HEK293 (cell line): ENCODE measurements around the gene DDO.

Experiments used
- CTCF ChIA-PET: fragments of 350-600 bp; formaldehyde crosslinking; extraction: SDS; loops from one replicate; lab custom pipeline; 2021; ENCODE audit warnings: antibody characterized with exemption; lab: Yijun Ruan, JAX
- POLR2A ChIA-PET: fragments of 300-600 bp; formaldehyde crosslinking; extraction: SDS; loops from one replicate; lab custom pipeline; 2020; ENCODE audit warnings: antibody characterized with exemption, inconsistent platforms; lab: Yijun Ruan, JAX
- H3K27ac ChIP-seq: fragments of 200-500 bp; sonication (Bioruptor generic); 2 replicates; pipeline ENCODE4 v1.5.1; 2014; ENCODE audit warnings: low read depth, low read length, control low read depth, inconsistent platforms; ENCODE audit errors: extremely low read depth
- H3K36me3 ChIP-seq, 2 experiments: fragments of 200-500 bp in 1 of 2; sonication (Bioruptor generic) in 1 of 2; 1 replicate in 1 of 2; 2 replicates in 1 of 2; pipeline ENCODE4 v1.5.1; 2014 to 2017; ENCODE audit warnings: inconsistent platforms in 2 of 2, low read length in 2 of 2; ENCODE audit not compliant: control insufficient read depth in 2 of 2, insufficient read depth in 1 of 2
- H3K4me1 ChIP-seq: fragments of 200-500 bp; sonication (Bioruptor generic); 2 replicates; pipeline ENCODE4 v1.5.1; 2014; ENCODE audit warnings: mild to moderate bottlenecking, low read length, inconsistent platforms; ENCODE audit not compliant: control insufficient read depth, insufficient read depth
- H3K4me3 ChIP-seq: 2 replicates; pipeline ENCODE4 v1.5.1; 2011; ENCODE audit warnings: low read depth, mild to moderate bottlenecking, control low read depth, low read length, moderate library complexity
- H3K9me3 ChIP-seq: fragments of 200-500 bp; sonication (Bioruptor generic); 2 replicates; pipeline ENCODE4 v1.5.1; 2014; ENCODE audit warnings: low read depth, low read length, inconsistent platforms; ENCODE audit not compliant: control insufficient read depth, insufficient read depth
- GLI2 ChIP-seq: fragments of 450-650 bp; formaldehyde crosslinking; IDR thresholded peaks from 2 replicates; pipeline ENCODE4; 2017; ENCODE audit warnings: missing biosample characterization, missing genetic modification characterization, low read depth, borderline replicate concordance
- KLF8 ChIP-seq: fragments of 450-650 bp; formaldehyde crosslinking; IDR thresholded peaks from 2 replicates; pipeline ENCODE4 v1.5.1; 2016; ENCODE audit warnings: missing biosample characterization, missing genetic modification characterization
- PRDM6 ChIP-seq: fragments of 450-650 bp; formaldehyde crosslinking; IDR thresholded peaks from 2 replicates; pipeline ENCODE4 v1.5.1; 2017; ENCODE audit warnings: missing biosample characterization, missing genetic modification characterization
- WT1 ChIP-seq: fragments of 450-650 bp; formaldehyde crosslinking; IDR thresholded peaks from 2 replicates; pipeline ENCODE4 v1.5.1; 2016; ENCODE audit warnings: missing biosample characterization, missing genetic modification characterization
- ZBTB10 ChIP-seq: fragments of 450-650 bp; formaldehyde crosslinking; IDR thresholded peaks from 2 replicates; pipeline ENCODE4 v1.5.1; 2016; ENCODE audit warnings: missing biosample characterization, missing genetic modification characterization
- ZBTB7A ChIP-seq: fragments of 450-650 bp; formaldehyde crosslinking; IDR thresholded peaks from 2 replicates; pipeline ENCODE4 v1.5.1; 2016; ENCODE audit warnings: low read depth, missing biosample characterization, missing genetic modification characterization
- ZNF10 ChIP-seq: fragments of 450-650 bp; formaldehyde crosslinking; IDR thresholded peaks from 2 replicates; pipeline ENCODE4 v1.5.1; 2017; ENCODE audit warnings: missing biosample characterization, missing genetic modification characterization
- ZNF292 ChIP-seq: fragments of 450-650 bp; formaldehyde crosslinking; IDR thresholded peaks from 2 replicates; pipeline ENCODE4 v1.5.1; 2016; ENCODE audit warnings: low read depth, missing biosample characterization, missing genetic modification characterization, borderline replicate concordance
- ZNF449 ChIP-seq: fragments of 450-650 bp; formaldehyde crosslinking; IDR thresholded peaks from 2 replicates; pipeline ENCODE4 v1.5.1; 2017; ENCODE audit warnings: missing biosample characterization, mild to moderate bottlenecking, missing genetic modification characterization, moderate library complexity
- ZNF529 ChIP-seq: fragments of 450-650 bp; formaldehyde crosslinking; IDR thresholded peaks from 2 replicates; pipeline ENCODE4 v1.5.1; 2017; ENCODE audit warnings: missing genetic modification characterization, missing biosample characterization; ENCODE audit not compliant: insufficient replicate concordance
- ZNF548 ChIP-seq: fragments of 450-650 bp; formaldehyde crosslinking; IDR thresholded peaks from 2 replicates; pipeline ENCODE4 v1.5.1; 2016; ENCODE audit warnings: missing biosample characterization, missing genetic modification characterization
- ZNF560 ChIP-seq: fragments of 450-650 bp; formaldehyde crosslinking; IDR thresholded peaks from 2 replicates; pipeline ENCODE4 v1.5.1; 2017; ENCODE audit warnings: missing biosample characterization, missing genetic modification characterization, borderline replicate concordance
- ZNF571 ChIP-seq: fragments of 450-650 bp; formaldehyde crosslinking; IDR thresholded peaks from 2 replicates; pipeline ENCODE4 v1.5.0; 2017; ENCODE audit warnings: missing biosample characterization, missing genetic modification characterization
- ZNF623 ChIP-seq: fragments of 450-650 bp; formaldehyde crosslinking; IDR thresholded peaks from 2 replicates; pipeline ENCODE4 v1.5.1; 2016; ENCODE audit warnings: missing biosample characterization, missing genetic modification characterization
- ZNF777 ChIP-seq: fragments of 450-650 bp; formaldehyde crosslinking; IDR thresholded peaks from 2 replicates; pipeline ENCODE4 v1.5.1; 2017; ENCODE audit warnings: missing biosample characterization, missing genetic modification characterization, borderline replicate concordance
- ZNF785 ChIP-seq: fragments of 450-650 bp; formaldehyde crosslinking; IDR thresholded peaks from 2 replicates; pipeline ENCODE4 v1.5.1; 2016; ENCODE audit warnings: missing biosample characterization, missing genetic modification characterization
- ZNF830 ChIP-seq: fragments of 450-650 bp; IDR thresholded peaks from 2 replicates; pipeline ENCODE4 v1.5.0; 2018; ENCODE audit warnings: missing biosample characterization, missing genetic modification characterization, low read depth, mild to moderate bottlenecking, moderate library complexity
- ZNF837 ChIP-seq: fragments of 450-650 bp; formaldehyde crosslinking; IDR thresholded peaks from 2 replicates; pipeline ENCODE4 v1.5.1; 2016; ENCODE audit warnings: missing biosample characterization, missing genetic modification characterization
- TF ChIP-seq, protein P1 (sequence below): fragments of 450-650 bp; formaldehyde crosslinking; IDR thresholded peaks from 2 replicates; pipeline ENCODE4 v1.5.1; 2016; ENCODE audit warnings: missing biosample characterization, missing genetic modification characterization
- TF ChIP-seq, protein P2 (sequence below): fragments of 450-650 bp; formaldehyde crosslinking; IDR thresholded peaks from 2 replicates; pipeline ENCODE4 v1.5.1; 2016; ENCODE audit warnings: missing biosample characterization, missing genetic modification characterization
- TF ChIP-seq, protein P3 (sequence below): fragments of 450-650 bp; formaldehyde crosslinking; IDR thresholded peaks from 2 replicates; pipeline ENCODE4 v1.5.1; 2016; ENCODE audit warnings: missing biosample characterization, missing genetic modification characterization
- TF ChIP-seq, protein P4 (sequence below): fragments of 450-650 bp; formaldehyde crosslinking; IDR thresholded peaks from 2 replicates; pipeline ENCODE4 v1.5.1; 2016; ENCODE audit warnings: missing biosample characterization, missing genetic modification characterization

Gene DDO

GRCh38 chr6:110367825-110368224, 47.5 kb downstream of the DDO start (continued):
- TF ChIP-seq, protein P1, sequence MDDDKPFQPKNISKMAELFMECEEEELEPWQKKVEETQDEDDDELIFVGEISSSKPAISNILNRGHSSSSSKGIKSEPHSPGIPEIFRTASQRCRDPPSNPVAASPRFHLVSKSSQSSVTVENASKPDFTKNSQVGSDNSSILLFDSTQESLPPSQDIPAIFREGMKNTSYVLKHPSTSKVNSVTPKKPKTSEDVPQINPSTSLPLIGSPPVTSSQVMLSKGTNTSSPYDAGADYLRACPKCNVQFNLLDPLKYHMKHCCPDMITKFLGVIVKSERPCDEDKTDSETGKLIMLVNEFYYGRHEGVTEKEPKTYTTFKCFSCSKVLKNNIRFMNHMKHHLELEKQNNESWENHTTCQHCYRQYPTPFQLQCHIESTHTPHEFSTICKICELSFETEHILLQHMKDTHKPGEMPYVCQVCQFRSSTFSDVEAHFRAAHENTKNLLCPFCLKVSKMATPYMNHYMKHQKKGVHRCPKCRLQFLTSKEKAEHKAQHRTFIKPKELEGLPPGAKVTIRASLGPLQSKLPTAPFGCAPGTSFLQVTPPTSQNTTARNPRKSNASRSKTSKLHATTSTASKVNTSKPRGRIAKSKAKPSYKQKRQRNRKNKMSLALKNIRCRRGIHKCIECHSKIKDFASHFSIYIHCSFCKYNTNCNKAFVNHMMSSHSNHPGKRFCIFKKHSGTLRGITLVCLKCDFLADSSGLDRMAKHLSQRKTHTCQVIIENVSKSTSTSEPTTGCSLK (tag by site-specific recombination) = no peak
- TF ChIP-seq ZNF623 (tag by site-specific recombination) = no peak
- TF ChIP-seq ZNF548 (tag by site-specific recombination) = no peak

- H3K36me3 ChIP-seq = no peaks in the 10 kb centered on the region
- no peak overlapping the region for H3K4me3 ChIP-seq
- H3K27ac ChIP-seq = no peak overlapping the region
- H3K4me1 ChIP-seq = no peaks in the 10 kb centered on the region
- CTCF ChIA-PET = interaction anchor here (0.6 to 1.5 kb wide), 3 partner anchors 14 to 644 kb away, joined by 3 read pairs; no protein-coding TSS in a partner anchor
- POLR2A ChIA-PET = interaction anchor here (0.6 to 1.4 kb wide), 2 partner anchors 38 to 187 kb away, joined by 4 to 7 read pairs; partner anchors contain the start of genes CDC40 and WASF1
- no peaks in the 10 kb centered on the region for H3K9me3 ChIP-seq
- no peak for TF ChIP-seq ZNF777 (tag by site-specific recombination)
- TF ChIP-seq, protein P2, sequence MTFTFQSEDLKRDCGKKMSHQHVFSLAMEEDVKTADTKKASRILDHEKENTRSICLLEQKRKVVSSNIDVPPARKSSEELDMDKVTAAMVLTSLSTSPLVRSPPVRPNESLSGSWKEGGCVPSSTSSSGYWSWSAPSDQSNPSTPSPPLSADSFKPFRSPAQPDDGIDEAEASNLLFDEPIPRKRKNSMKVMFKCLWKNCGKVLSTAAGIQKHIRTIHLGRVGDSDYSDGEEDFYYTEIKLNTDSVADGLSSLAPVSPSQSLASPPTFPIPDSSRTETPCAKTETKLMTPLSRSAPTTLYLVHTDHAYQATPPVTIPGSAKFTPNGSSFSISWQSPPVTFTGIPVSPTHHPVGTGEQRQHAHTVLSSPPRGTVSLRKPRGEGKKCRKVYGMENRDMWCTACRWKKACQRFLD (tag by site-specific recombination) = no peak
- no peak for TF ChIP-seq ZNF830 (tag by site-specific recombination)
- TF ChIP-seq ZNF449 (tag by site-specific recombination) = no peak
- TF ChIP-seq ZNF571 (tag by site-specific recombination) = no peak
- no peak for TF ChIP-seq ZBTB7A (tag by site-specific recombination)
- no peak for TF ChIP-seq ZNF785 (tag by site-specific recombination)
- no peak for TF ChIP-seq ZNF10 (tag by site-specific recombination)
- no peak for TF ChIP-seq ZBTB10 (tag by site-specific recombination)
- TF ChIP-seq, protein P3, sequence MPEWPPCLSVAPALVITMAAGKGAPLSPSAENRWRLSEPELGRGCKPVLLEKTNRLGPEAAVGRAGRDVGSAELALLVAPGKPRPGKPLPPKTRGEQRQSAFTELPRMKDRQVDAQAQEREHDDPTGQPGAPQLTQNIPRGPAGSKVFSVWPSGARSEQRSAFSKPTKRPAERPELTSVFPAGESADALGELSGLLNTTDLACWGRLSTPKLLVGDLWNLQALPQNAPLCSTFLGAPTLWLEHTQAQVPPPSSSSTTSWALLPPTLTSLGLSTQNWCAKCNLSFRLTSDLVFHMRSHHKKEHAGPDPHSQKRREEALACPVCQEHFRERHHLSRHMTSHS (tag by site-specific recombination) = no peak
- TF ChIP-seq ZNF560 (tag by site-specific recombination) = no peak
- no peak for TF ChIP-seq ZNF292 (tag by site-specific recombination)
- TF ChIP-seq PRDM6 (tag by site-specific recombination) = no peak
- TF ChIP-seq WT1 (tag by site-specific recombination) = no peak
- TF ChIP-seq KLF8 (tag by site-specific recombination) = no peak
- no peak for TF ChIP-seq ZNF837
- TF ChIP-seq, protein P4, sequence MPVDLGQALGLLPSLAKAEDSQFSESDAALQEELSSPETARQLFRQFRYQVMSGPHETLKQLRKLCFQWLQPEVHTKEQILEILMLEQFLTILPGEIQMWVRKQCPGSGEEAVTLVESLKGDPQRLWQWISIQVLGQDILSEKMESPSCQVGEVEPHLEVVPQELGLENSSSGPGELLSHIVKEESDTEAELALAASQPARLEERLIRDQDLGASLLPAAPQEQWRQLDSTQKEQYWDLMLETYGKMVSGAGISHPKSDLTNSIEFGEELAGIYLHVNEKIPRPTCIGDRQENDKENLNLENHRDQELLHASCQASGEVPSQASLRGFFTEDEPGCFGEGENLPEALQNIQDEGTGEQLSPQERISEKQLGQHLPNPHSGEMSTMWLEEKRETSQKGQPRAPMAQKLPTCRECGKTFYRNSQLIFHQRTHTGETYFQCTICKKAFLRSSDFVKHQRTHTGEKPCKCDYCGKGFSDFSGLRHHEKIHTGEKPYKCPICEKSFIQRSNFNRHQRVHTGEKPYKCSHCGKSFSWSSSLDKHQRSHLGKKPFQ (tag by site-specific recombination) = no peak
- no peak for TF ChIP-seq GLI2 (tag by site-specific recombination)
- no peak for TF ChIP-seq ZNF529 (tag by site-specific recombination)
Measured at GRCh38 chr6:110366975-110367374, 48.4 kb downstream of the DDO start.
